NCI-H1105 treated with DMSO at 0.1 percent for 48 hours (cell line): ENCODE results near the gene ACAA2.
"Not testable (repeated sequence)": the region's sequence is repeated elsewhere in the genome, so short reads cannot be mapped to it uniquely, and the experiment has no call there.

Source experiments
- DNase-seq: peaks from one replicate; lab custom pipeline; 2025; lab: John Stamatoyannopoulos, UW

Gene ACAA2

GRCh38 chr18:49844903-49845302, 31.6 kb upstream of the ACAA2 start:
- DNase-seq = no peak

- no peak for DNase-seq
These were observed 30.7 kb upstream of the ACAA2 start for GRCh38 chr18:49843778-49844625.

GRCh38 chr18:49843131-49843530, 29.8 kb upstream of the ACAA2 start:
- DNase-seq = no peak

DNA sequence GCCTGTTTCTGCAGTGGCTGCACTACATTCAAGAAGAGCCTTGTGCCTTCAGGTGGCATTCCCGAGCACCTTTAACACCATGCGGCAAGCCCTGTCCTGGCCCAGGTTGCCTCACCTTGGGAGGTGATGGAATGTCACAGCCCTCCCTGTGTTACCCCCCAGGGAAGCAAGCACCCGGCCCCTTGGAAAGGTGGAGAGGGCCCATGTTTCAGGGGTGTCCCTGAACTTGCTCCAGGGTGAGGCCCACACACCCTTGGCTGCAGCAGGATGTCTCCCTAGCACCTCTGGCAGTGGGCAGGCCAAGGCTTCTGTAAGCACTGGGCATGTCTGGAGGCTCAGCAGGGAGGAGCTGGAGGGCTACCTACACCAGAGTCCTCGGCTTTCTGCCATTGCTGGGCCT, 29.3 kb upstream of the ACAA2 start:
- DNase-seq = no peak

DNA sequence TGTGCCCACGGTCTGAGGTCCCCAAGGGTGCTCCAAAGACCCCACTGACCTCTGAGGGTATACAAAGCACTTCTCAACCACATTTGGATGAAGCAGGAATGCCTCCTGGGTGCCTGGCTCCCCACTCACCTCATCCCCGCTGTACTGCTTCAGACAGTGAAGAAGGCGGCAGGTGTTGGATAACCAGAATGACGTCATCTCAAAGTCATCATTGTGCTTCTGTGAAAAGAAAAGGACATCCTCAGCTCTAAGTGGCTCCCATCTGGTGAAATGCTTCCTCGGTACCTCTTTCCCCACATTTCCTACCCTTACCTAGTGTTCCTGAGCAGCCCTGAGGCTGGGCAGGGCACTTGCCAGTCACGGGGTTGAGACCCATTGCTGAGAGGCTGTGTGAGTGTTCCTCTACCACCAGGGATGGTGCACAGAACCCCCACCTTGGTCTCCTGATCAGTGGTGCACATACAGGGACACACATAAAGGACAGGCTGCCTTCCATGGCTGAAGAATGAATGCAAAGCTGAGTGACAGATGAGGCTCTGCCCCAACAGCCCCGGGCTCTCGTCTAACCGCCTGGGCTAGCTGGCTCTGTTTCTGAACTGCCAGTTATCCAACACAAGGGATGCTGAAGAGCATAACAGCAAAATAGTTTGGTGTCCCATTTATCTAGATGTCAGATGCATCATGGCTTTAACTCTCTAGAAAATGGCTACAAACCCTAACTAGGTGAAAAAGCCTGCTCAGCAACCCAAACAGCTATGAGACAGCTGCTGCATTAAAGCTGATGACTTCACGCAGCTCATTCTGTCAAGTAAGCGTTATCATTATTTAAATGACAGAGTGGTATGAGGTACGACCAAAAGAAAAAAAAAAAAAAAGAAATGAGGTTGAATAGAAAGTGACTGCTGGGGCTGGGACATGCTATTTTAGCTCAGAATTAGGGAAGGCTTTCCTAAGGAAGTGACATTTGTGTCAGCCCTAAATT, 28.2 kb upstream of the ACAA2 start:
- DNase-seq = no peak

DNA sequence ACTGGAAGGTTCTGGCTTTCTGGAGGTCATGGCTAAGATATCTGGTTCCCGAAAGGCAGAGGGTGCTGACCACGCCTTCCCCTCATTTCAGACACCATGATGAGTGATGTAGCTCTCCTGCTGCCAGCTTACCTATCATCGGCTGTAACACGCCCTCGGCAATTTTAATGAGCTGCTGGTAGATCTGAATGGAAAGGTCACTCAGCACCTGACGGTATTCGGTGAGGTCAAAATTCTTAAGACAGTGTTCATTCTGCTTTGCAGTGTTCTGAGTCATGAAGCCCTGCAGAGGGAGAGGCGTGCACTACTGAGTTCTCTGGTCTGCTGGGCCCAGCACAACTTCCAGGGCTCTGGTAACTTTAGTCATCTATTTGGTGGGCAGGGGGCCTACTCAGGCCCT, 25.7 kb upstream of the ACAA2 start:
- no peak for DNase-seq

DNA sequence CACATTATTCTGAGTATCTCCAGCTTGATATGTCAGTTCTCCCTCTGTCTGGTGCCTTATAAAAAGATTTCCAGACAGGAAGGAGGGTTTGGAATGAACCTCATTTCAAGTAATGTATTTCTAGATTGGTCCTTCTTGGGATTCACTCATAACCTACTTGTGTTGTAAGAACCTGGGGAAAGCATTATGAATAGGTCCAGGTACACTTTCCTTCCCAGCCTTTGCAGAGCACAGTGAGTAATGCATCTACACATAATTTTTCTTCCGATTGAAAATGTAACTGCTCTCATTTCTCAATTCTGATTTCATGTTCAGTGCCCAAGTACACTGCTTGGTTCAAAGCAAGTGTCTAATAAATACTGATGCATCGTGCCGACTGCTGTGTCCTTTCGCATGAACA, 25.0 kb upstream of the ACAA2 start:
- no peak for DNase-seq

DNA sequence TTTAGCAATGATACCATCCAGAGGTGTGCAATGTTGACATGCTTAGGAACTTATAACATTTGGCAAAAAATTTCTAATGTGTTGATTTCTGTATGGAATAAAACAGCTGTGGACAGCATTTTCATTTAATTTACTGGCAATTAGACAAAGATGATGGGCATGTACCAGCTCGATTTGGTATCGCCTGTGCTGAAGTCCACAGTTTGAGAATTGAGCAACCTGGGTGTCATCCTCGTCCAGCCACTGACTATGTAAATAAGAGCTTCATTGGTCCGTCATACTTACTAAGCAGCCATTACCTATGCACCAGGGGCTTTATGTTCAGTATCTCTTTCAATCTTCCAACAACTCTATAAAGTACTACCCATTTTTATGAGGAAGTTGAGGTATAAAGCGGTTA, 24.6 kb upstream of the ACAA2 start:
- DNase-seq = no peak

DNA sequence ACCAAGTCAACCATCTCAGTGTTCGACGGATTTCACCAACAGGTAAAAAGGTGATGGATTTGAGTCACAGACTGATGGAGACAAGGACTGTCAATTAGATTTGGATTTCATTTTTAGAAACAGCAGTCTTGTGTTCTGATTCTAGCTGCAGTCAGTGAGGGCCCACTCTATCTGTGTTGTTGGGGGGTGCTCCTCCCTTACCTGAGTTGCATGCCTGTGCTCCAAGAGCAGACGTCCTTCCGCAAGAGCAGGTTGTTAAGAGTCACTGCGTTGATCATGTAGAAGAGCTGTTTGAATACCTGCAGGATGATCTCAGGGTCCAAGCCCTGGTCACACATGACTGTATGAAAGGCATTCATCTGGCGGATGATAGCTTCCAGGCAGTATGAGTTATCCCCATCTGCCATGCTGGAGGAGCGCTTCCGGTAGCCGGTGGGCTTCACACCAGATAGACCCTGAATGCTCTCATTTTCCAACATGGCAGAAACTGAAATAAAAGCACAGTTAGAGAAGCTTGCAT, 24.0 kb upstream of the ACAA2 start:
- not testable (repeated sequence) for DNase-seq

DNA sequence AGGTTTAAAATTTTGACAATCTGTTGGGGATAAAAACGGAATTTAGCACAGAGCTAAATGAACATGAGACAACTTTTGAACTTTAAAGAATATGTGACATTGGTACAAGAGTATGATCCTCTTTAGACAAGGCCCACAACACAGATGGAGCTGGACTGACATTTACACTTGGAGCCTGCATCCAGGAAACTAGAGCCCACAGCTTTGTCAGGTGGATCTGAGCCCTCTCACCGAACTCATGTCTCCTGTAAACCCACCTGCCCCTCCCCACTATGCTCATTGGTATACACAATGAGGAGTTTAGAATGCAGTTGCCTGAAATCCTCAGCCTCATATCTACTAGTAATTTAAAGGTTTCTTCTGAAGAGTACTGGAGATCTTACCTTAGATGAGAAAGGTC, 22.1 kb upstream of the ACAA2 start:
- no peak for DNase-seq

DNA sequence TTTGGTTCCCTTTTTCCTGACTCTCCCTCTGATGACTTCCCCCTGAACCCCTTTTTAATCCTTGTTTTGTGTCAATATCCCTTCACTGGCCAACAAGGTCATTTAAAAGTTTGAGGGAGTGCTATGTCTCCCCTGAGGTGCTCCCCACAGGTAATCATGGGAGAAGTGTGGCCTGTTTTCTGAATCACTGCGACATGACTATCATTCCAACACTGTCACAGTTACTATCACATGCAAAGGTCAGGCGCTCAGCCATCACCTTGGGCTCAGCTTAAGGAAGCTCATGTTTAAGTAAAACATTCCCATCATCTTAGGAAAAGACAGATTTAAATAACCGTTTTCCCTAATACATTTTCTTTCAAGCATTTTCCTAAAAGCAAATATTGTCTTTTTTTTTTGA, 20.9 kb upstream of the ACAA2 start:
- DNase-seq = no peak

DNA sequence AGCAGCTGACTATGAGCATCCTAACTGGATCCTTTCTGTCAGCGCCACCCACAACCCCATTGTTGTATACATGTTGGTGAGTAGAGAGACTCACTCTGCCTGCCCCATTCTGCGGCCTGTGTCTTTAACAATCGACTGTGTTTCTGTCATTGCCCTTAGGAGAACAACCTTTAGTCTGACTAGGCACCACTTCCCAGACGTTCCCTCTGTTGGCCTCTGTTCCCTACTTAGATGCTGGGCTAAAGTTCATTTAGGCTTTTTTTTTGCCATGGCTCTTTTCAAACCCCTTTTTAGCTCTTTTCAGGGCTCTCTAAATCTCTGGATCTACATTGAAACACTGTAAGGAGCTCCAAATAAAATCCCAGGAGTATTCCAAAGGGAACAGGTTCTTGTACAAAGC, 20.5 kb upstream of the ACAA2 start:
- no peak for DNase-seq

DNA sequence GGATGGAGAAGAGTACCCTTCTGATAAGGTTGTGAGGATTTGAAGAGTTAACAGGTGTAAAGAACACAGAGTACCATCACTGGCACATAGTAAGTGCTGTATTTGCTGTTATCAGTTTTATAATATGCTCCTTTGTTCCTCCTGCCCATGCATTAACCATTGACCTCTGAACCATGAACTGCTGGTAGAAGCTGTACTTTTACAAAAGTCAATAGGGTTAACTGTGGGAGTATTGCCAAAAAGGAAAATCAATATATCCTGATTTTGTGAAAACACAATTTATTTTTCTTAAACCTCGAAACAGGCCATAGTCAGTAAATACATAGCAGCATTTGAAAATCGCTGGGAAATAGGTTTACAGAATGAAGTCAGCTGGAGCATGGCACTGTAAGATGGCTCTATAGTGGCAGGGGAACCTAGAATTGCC, 18.9 kb upstream of the ACAA2 start:
- DNase-seq = no peak

DNA sequence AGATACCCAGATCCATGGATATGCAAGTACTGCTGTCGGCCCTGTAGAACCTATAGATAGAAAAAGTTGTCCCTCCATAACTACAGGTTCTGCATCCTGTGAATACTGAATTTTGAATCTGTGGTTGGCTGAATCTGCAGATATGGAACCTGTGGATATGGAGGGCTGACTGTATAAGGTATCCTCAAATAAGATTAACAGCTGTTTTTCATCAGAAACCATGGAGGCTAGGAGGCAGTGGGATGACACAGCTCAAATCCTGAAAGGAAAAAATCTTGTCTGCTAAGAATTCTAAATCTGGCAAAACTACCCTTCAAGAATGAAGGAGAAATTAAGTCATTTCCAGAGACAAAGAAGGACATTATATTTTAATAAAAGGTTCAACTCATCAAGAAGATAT, 14.7 kb upstream of the ACAA2 start:
- no peak for DNase-seq

GRCh38 chr18:49819823-49820671, 6.7 kb upstream of the ACAA2 start:
- DNase-seq = no peak

GRCh38 chr18:49819071-49819662, 5.8 kb upstream of the ACAA2 start:
- DNase-seq = no peak

DNA sequence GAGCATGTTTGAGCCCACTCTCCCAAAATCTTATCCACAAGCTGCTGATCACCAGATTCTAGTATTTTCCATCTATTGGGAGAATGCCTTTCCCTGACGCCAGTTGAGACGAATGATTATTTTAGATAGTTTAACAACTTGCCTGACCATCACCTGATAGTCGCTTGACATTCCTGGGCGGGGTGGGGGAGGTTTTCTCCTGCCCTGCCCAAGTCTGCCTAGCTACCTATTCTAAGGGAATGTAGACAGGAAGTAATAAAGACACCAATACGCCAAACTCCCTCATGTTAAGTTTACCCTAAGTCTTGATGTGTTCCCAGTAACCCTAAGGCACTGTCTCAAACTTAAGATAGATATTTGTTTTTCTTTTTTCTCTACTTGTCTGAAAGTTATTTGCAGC, 4.6 kb upstream of the ACAA2 start:
- no peak for DNase-seq

- no peak for DNase-seq
These were observed 2.6 kb upstream of the ACAA2 start for GRCh38 chr18:49815927-49816326.

- DNase-seq = peak; percentile 85
These were observed 790 bp upstream of the ACAA2 start for GRCh38 chr18:49814147-49814499.

DNA sequence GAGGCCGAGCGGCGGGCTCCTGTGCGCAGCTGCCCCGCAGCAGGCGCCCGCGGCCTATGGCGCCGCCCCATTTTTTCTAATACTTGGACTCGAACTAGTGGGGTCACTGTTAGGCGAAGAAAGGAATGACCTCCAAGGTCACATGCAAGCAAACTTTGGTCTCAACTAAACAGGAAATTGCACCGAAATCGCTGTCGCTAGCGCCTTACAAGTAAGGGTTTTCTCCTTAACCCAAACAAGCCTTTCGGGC, 339 bp downstream of the ACAA2 start:
- DNase-seq = peak; percentile 57

GRCh38 chr18:49812286-49813068, 856 bp downstream of the ACAA2 start:
- peak; percentile 39 for DNase-seq
